ENCODE results near the gene GSAP. TPM values are rescaled to one million over a fixed set of nuclear protein-coding genes. Genes with fewer than 3 reads are reported as not detected.
"Not testable (repeated sequence)": the region's sequence is repeated elsewhere in the genome, so short reads cannot be mapped to it uniquely, and the experiment has no call there.

GSAP gene
- total RNA-seq, 4 donors from 2014 or later: 14.3 to 25.5 (median 22.0) TPM

DNA sequence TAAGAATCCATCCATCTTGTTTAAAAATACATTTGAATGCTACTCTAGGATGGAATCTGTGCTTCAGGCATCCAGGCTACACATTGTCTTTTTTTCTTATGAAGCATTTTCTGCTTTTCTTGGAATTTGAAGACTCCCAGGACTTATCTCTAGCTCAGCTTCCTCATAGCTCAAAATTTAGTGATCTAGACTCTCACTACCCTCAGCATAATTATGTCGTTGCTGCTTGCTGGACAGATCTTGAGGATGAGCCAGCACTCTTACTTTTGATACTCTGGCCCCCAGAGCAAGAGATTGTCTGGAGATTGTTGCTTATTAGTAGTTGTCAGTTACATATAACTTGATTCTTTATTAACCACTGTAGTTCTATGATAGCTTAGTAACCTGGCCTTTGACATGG, 133.3 kb downstream of the GSAP start:
- H3K4me3 ChIP-seq: no peak overlapping the region
- no peaks in the 10 kb centered on the region for H3K9me3 ChIP-seq
- WGBS, 2 donors: 26 to 38% methylated on average over 1 of the region's 1 CpG
- no peak for TF ChIP-seq POLR2A (IDR thresholded peaks at IDR 0.05)
- no peak for TF ChIP-seq CTCF (IDR thresholded peaks at IDR 0.05)
- TF ChIP-seq EP300 (IDR thresholded peaks at IDR 0.05): no peak
- H3K36me3 ChIP-seq: peaks cover 0 to 17% (median 0%) of the 10 kb centered on the region in 3 donors
- no peak for DNase-seq (ENCODE audit: low spot score in 2 of 2)
- H3K27me3 ChIP-seq: no peaks in the 10 kb centered on the region
- peak overlapping the region in 1 of 4 donors; percentile 7 for H3K27ac ChIP-seq
- peaks cover 0 to 18% (median 4%) of the 10 kb centered on the region in 4 donors for H3K4me1 ChIP-seq

- Histone ChIP-seq H3K27ac (no peak overlapping the region), H3K36me3 (peaks cover 0 to 7% (median 0%) of the 10 kb centered on the region in 3 donors), H3K4me3 (no peak overlapping the region), H3K27me3 (no peaks in the 10 kb centered on the region), H3K9me3 (no peaks in the 10 kb centered on the region), H3K4me1 (peaks cover 0 to 18% (median 4%) of the 10 kb centered on the region in 4 donors)
- DNase-seq (ENCODE audit: low spot score in 2 of 2): no peak
- 55 to 65% methylated on average over 3 of the region's 3 CpGs for WGBS, 2 donors
- no peak for TF ChIP-seq CTCF (IDR thresholded peaks at IDR 0.05)
- TF ChIP-seq POLR2A (IDR thresholded peaks at IDR 0.05): no peak
- TF ChIP-seq EP300 (IDR thresholded peaks at IDR 0.05): no peak
Measured at GRCh38 chr7:77281780-77282478, 134.2 kb downstream of the GSAP start.

- Histone ChIP-seq H3K27ac (no peak overlapping the region), H3K4me3 (no peak overlapping the region), H3K36me3 (peaks cover 0 to 17% (median 0%) of the 10 kb centered on the region in 3 donors), H3K27me3 (no peaks in the 10 kb centered on the region), H3K4me1 (no peaks in the 10 kb centered on the region), H3K9me3 (no peaks in the 10 kb centered on the region)
- TF ChIP-seq EP300 (IDR thresholded peaks at IDR 0.05): no peak
- TF ChIP-seq CTCF (IDR thresholded peaks at IDR 0.05): no peak
- no peak for TF ChIP-seq POLR2A (IDR thresholded peaks at IDR 0.05)
- DNase-seq (ENCODE audit: low spot score in 2 of 2): no peak
- 62 to 67% methylated on average over 4 of the region's 4 CpGs for WGBS, 2 donors
Measured at GRCh38 chr7:77276120-77276519, 140.0 kb downstream of the GSAP start.

GRCh38 chr7:77275663-77276062, 140.5 kb downstream of the GSAP start:
- not testable (repeated sequence) for H3K9me3 ChIP-seq; DNase-seq (ENCODE audit: low spot score in 2 of 2); H3K27me3 ChIP-seq; H3K4me1 ChIP-seq; H3K27ac ChIP-seq; H3K4me3 ChIP-seq
- peaks cover 0 to 17% (median 0%) of the 10 kb centered on the region in 3 donors for H3K36me3 ChIP-seq
- 87 to 92% methylated on average over 2 of the region's 2 CpGs for WGBS, 2 donors

DNA sequence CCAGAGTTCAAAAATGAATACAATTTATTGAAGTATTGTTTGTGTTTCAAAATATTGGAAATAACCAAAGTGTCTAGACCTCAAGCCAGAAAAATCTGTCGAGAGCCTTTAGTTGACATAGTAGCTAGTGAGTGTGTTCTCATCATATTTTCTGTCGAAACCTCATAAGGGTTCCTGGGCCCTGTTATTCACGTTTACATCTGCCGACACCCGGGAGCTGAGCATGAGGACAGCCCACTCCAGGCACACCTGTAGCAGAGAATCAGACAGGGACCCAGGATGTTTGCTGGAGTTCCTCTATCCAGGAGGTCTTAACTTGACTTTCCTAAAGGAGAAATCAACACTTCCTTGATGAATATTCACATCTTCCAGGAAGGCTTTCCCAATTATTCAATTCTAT, 144.4 kb downstream of the GSAP start:
- no peak overlapping the region for H3K4me3 ChIP-seq
- WGBS, 2 donors: 91 to 96% methylated on average over 5 of the region's 5 CpGs
- H3K9me3 ChIP-seq: no peaks in the 10 kb centered on the region
- no peak overlapping the region for H3K27ac ChIP-seq
- no peaks in the 10 kb centered on the region for H3K27me3 ChIP-seq
- H3K4me1 ChIP-seq: peaks cover 0 to 9% (median 8%) of the 10 kb centered on the region in 4 donors
- DNase-seq (ENCODE audit: low spot score in 2 of 2): no peak
- TF ChIP-seq EP300 (IDR thresholded peaks at IDR 0.05) (no peak), CTCF (IDR thresholded peaks at IDR 0.05) (no peak), POLR2A (IDR thresholded peaks at IDR 0.05) (no peak)
- H3K36me3 ChIP-seq: peaks cover 0 to 12% (median 0%) of the 10 kb centered on the region in 3 donors
